ENCODE measurements around the gene CALD1.

CALD1 gene

DNA sequence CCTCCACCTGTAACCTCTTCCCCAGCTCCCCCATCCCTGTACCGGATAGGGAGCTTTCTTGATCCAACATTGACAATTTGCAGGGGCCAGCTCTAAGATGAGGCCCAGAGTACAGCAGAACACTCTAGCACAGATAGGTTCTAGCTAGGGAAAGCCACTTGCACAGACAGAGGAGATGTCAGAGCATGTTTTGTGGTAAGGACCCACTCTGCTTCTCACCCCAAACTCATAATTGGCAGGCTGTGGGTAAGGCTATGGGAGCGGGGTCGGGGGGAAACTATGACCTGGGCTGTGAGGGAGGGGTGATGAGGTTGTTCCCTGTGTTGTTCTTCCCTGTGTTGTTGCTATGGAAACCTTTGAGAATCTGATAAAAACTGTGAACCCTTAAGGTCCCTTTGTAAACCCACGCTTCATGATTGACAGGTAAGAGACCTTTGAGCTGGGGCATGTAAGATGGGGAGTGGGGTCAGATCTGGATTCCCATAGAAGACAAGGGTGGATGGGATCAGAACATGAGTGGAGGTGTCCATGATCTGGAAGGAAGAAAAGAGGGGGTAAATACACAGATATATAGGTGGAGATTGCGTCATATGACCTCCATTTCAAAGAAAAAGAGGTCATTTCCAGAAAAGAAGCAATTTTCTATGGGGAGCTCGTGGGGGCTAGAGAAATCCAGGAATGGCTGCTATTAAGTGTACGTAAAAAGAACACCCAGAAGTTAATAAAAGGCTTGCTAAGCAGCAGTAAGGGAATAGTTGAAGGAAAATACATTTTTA, 4.0 kb downstream of the CALD1 start:
- Mint-ChIP-seq H3K4me3 (no peak overlapping the region), H3K9me3 (no peaks in the 10 kb centered on the region), H3K4me1 (no peaks in the 10 kb centered on the region), H3K36me3 (ENCODE audit: insufficient read depth) (no peaks in the 10 kb centered on the region), H3K27ac (ENCODE audit: low read depth) (no peak overlapping the region), H3K27me3 (peaks cover 27% of the 10 kb centered on the region)
- ATAC-seq (replicated peaks; ENCODE audit: extremely low read depth, poor library complexity, severe bottlenecking) (no peak), DNase-seq (ENCODE audit: low spot score in 2 of 2) (no peak)

DNA sequence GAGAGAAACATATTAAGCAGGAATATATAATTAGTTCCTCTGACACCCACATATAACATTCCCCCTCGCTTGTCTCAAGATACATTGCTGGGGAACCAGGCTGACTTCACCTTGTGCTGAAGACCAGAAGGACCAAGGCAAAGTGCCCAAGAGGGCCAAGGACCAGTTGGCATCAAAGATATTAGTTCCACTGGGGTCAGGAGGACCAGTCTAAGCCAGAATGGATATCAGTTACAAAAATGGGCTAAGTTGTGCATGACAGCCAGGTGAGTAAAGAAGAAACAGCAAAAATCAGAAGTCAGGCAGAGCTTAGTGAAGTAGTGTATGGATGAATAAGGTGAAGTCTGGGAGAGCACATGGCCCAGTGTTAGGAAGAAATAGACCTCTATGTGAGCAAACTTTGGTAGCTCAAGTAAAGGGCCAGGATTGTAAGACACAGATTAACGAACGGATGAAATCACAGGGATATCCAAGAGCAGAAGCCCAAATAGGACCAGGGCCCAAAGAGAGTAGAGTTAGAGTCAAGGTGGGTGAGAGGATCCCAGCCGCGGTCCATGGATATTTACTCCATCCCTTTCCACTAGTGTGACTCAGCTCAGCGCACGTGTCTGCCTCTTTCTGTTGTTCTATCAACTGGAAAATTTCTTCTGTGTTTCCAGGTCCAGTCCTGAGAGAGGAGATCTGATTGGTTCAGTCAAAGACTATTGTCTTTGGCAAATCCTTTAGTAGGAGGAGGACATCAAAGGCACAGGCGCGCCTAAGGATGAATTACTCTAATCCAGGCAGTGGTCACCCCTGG, 5.0 kb downstream of the CALD1 start:
- Mint-ChIP-seq H3K4me3 (no peak overlapping the region), H3K4me1 (no peaks in the 10 kb centered on the region), H3K36me3 (ENCODE audit: insufficient read depth) (no peaks in the 10 kb centered on the region), H3K27ac (ENCODE audit: low read depth) (no peak overlapping the region), H3K9me3 (no peaks in the 10 kb centered on the region), H3K27me3 (peaks cover 18% of the 10 kb centered on the region)
- no peak for DNase-seq (ENCODE audit: low spot score in 2 of 2)
- no peak for ATAC-seq (replicated peaks; ENCODE audit: extremely low read depth, poor library complexity, severe bottlenecking)

GRCh38 chr7:134785842-134786241, 6.4 kb downstream of the CALD1 start:
- no peaks in the 10 kb centered on the region for H3K36me3 Mint-ChIP-seq (ENCODE audit: insufficient read depth)
- DNase-seq (ENCODE audit: low spot score in 2 of 2): no peak
- no peak overlapping the region for H3K4me3 Mint-ChIP-seq
- H3K9me3 Mint-ChIP-seq: no peaks in the 10 kb centered on the region
- H3K27ac Mint-ChIP-seq (ENCODE audit: low read depth): no peak overlapping the region
- H3K27me3 Mint-ChIP-seq: peaks cover 4% of the 10 kb centered on the region
- no peak for ATAC-seq (replicated peaks; ENCODE audit: extremely low read depth, poor library complexity, severe bottlenecking)
- H3K4me1 Mint-ChIP-seq: no peaks in the 10 kb centered on the region

DNA sequence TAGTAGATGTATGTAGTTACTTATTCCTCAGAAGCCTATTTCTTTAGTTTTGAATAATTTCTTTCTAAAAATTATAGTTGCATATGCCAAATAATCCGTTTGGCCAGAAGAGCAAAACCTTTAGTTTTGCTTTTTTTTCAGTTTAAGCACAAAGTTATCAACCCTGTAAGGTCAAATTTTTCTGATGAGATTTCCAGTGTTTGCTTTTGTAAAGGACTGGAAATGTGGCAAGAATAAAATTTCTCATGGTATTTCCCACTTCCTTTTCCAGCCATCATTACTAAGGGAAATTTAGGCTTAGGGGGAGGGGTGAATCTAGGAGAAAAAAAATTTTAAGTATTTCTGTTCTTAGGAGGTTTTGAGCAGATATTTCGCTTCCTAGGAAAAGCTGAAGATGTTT, 7.6 kb downstream of the CALD1 start:
- Mint-ChIP-seq H3K27me3 (no peaks in the 10 kb centered on the region), H3K9me3 (no peaks in the 10 kb centered on the region), H3K4me1 (no peaks in the 10 kb centered on the region), H3K36me3 (ENCODE audit: insufficient read depth) (no peaks in the 10 kb centered on the region), H3K4me3 (no peak overlapping the region), H3K27ac (ENCODE audit: low read depth) (no peak overlapping the region)
- no peak for ATAC-seq (replicated peaks; ENCODE audit: extremely low read depth, poor library complexity, severe bottlenecking)
- no peak for DNase-seq (ENCODE audit: low spot score in 2 of 2)

DNA sequence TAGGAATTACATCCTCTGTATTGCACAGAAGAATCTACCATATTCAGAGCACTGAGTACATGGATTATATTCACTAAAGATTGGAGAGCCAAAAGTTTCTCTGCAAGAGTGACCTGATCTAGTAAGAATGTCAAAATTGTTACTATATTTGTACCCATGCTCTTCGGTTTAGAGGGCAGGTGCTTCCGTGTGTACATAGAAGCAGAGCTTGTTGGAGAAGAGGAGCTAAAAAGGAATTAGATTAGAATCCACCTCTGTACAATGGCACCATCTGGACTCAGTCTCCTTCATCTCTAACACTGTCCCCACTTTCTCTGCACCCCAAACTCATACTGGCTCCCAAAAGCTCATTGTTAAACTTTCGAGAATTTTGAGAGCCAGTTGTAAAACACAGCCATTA, 8.3 kb downstream of the CALD1 start:
- no peaks in the 10 kb centered on the region for H3K4me1 Mint-ChIP-seq
- H3K9me3 Mint-ChIP-seq: no peaks in the 10 kb centered on the region
- H3K27me3 Mint-ChIP-seq: no peaks in the 10 kb centered on the region
- no peaks in the 10 kb centered on the region for H3K36me3 Mint-ChIP-seq (ENCODE audit: insufficient read depth)
- no peak overlapping the region for H3K4me3 Mint-ChIP-seq
- ATAC-seq (replicated peaks; ENCODE audit: extremely low read depth, poor library complexity, severe bottlenecking): no peak
- H3K27ac Mint-ChIP-seq (ENCODE audit: low read depth): no peak overlapping the region
- no peak for DNase-seq (ENCODE audit: low spot score in 2 of 2)

DNA sequence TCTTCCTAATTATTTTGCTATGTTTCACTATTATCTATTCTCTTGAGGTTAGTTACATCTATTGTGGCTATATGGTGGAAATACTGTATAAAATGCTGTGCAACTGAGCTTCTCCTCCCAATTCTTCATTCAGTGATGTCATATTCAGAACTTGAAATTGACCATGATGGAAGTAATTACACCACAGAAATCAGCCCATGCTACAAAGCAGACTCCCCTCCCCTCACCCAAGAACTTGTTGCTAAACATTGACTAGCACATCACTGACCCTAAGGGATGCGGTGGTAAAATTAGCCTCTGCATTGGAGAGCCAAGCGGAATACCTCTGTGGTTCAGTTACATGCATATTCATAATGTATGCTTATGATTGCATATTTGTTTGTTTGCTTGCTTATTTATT, 8.8 kb downstream of the CALD1 start:
- Mint-ChIP-seq H3K27me3 (no peaks in the 10 kb centered on the region), H3K9me3 (no peaks in the 10 kb centered on the region), H3K4me1 (no peaks in the 10 kb centered on the region), H3K27ac (ENCODE audit: low read depth) (no peak overlapping the region), H3K4me3 (no peak overlapping the region), H3K36me3 (ENCODE audit: insufficient read depth) (no peaks in the 10 kb centered on the region)
- no peak for DNase-seq (ENCODE audit: low spot score in 2 of 2)
- ATAC-seq (replicated peaks; ENCODE audit: extremely low read depth, poor library complexity, severe bottlenecking): no peak

DNA sequence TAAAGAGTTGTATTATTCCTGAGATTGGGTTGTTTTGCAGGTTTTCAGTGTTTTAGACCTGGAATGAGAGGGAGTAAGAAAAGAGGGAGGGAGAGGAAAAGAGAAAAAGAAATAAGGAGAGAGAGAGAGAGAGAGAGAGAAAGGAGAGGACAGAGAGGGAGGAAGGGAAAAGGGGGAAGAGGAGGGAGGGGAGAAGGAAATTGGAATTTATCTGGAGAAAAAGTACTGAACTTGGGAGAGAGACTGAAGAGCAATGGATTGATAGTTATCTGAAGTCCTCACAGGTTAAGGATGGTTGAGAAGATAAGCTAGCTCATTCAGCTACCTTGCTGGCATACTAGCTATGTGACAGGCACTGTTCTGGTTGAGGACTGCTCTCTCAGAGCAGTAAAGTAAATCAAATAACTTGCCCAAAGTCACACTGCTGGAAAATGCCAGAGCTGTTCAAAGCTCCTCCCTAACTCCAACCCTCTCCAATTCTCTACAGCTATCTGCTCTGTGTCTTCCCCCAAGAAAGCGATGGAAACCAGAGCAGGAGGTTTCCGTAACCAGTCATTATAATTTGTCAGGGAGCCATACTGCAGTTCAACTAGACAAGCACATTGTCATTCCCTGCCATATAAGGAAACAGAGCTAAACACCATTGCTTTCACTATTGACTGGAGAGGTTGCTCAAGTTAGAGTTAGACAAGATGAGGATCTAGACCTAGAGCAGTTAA, 10.7 kb downstream of the CALD1 start:
- H3K27ac Mint-ChIP-seq (ENCODE audit: low read depth): no peak overlapping the region
- DNase-seq (ENCODE audit: low spot score in 2 of 2) (no peak), ATAC-seq (replicated peaks; ENCODE audit: extremely low read depth, poor library complexity, severe bottlenecking) (no peak)
- H3K4me1 Mint-ChIP-seq: no peaks in the 10 kb centered on the region
- H3K27me3 Mint-ChIP-seq: peaks cover 2% of the 10 kb centered on the region
- no peak overlapping the region for H3K4me3 Mint-ChIP-seq
- no peaks in the 10 kb centered on the region for H3K36me3 Mint-ChIP-seq (ENCODE audit: insufficient read depth)
- H3K9me3 Mint-ChIP-seq: no peaks in the 10 kb centered on the region

- DNase-seq (ENCODE audit: low spot score in 2 of 2) (no peak), ATAC-seq (replicated peaks; ENCODE audit: extremely low read depth, poor library complexity, severe bottlenecking) (no peak)
- H3K9me3 Mint-ChIP-seq: no peaks in the 10 kb centered on the region
- peaks cover 11% of the 10 kb centered on the region for H3K27me3 Mint-ChIP-seq
- no peaks in the 10 kb centered on the region for H3K4me1 Mint-ChIP-seq
- H3K4me3 Mint-ChIP-seq: no peak overlapping the region
- H3K36me3 Mint-ChIP-seq (ENCODE audit: insufficient read depth): no peaks in the 10 kb centered on the region
- H3K27ac Mint-ChIP-seq (ENCODE audit: low read depth): no peak overlapping the region
Measured at GRCh38 chr7:134792968-134793367, 13.5 kb downstream of the CALD1 start.

GRCh38 chr7:134795231-134795630, 15.8 kb downstream of the CALD1 start:
- Mint-ChIP-seq H3K4me3 (no peak overlapping the region), H3K27me3 (peaks cover 28% of the 10 kb centered on the region), H3K9me3 (no peaks in the 10 kb centered on the region), H3K27ac (ENCODE audit: low read depth) (no peak overlapping the region), H3K36me3 (ENCODE audit: insufficient read depth) (no peaks in the 10 kb centered on the region), H3K4me1 (no peaks in the 10 kb centered on the region)
- ATAC-seq (replicated peaks; ENCODE audit: extremely low read depth, poor library complexity, severe bottlenecking): no peak
- no peak for DNase-seq (ENCODE audit: low spot score in 2 of 2)

- Mint-ChIP-seq H3K4me3 (no peak overlapping the region), H3K9me3 (no peaks in the 10 kb centered on the region), H3K36me3 (ENCODE audit: insufficient read depth) (no peaks in the 10 kb centered on the region), H3K27ac (ENCODE audit: low read depth) (no peak overlapping the region), H3K4me1 (no peaks in the 10 kb centered on the region), H3K27me3 (peaks cover 36% of the 10 kb centered on the region)
- no peak for ATAC-seq (replicated peaks; ENCODE audit: extremely low read depth, poor library complexity, severe bottlenecking)
- DNase-seq (ENCODE audit: low spot score in 2 of 2): no peak
Measured at GRCh38 chr7:134798155-134798554, 18.7 kb downstream of the CALD1 start.

GRCh38 chr7:134799377-134799776, 19.9 kb downstream of the CALD1 start:
- Mint-ChIP-seq H3K27ac (ENCODE audit: low read depth) (no peak overlapping the region), H3K4me1 (no peaks in the 10 kb centered on the region), H3K4me3 (no peak overlapping the region), H3K9me3 (no peaks in the 10 kb centered on the region), H3K27me3 (peaks cover 38% of the 10 kb centered on the region), H3K36me3 (ENCODE audit: insufficient read depth) (no peaks in the 10 kb centered on the region)
- DNase-seq (ENCODE audit: low spot score in 2 of 2) (no peak), ATAC-seq (replicated peaks; ENCODE audit: extremely low read depth, poor library complexity, severe bottlenecking) (no peak)

GRCh38 chr7:134802762-134803161, 23.3 kb downstream of the CALD1 start:
- no peak overlapping the region for H3K27ac Mint-ChIP-seq (ENCODE audit: low read depth)
- no peak for ATAC-seq (replicated peaks; ENCODE audit: extremely low read depth, poor library complexity, severe bottlenecking)
- no peak overlapping the region for H3K4me3 Mint-ChIP-seq
- no peak for DNase-seq (ENCODE audit: low spot score in 2 of 2)
- H3K36me3 Mint-ChIP-seq (ENCODE audit: insufficient read depth): no peaks in the 10 kb centered on the region
- H3K4me1 Mint-ChIP-seq: no peaks in the 10 kb centered on the region
- H3K27me3 Mint-ChIP-seq: peaks cover 45% of the 10 kb centered on the region
- H3K9me3 Mint-ChIP-seq: no peaks in the 10 kb centered on the region

- no peak overlapping the region for H3K4me3 Mint-ChIP-seq
- ATAC-seq (replicated peaks; ENCODE audit: extremely low read depth, poor library complexity, severe bottlenecking) (no peak), DNase-seq (ENCODE audit: low spot score in 2 of 2) (no peak)
- no peaks in the 10 kb centered on the region for H3K9me3 Mint-ChIP-seq
- no peak overlapping the region for H3K27ac Mint-ChIP-seq (ENCODE audit: low read depth)
- H3K36me3 Mint-ChIP-seq (ENCODE audit: insufficient read depth): no peaks in the 10 kb centered on the region
- peaks cover 33% of the 10 kb centered on the region for H3K27me3 Mint-ChIP-seq
- H3K4me1 Mint-ChIP-seq: no peaks in the 10 kb centered on the region
Measured at GRCh38 chr7:134804351-134804750, 24.9 kb downstream of the CALD1 start.

Measured in central memory CD8-positive, alpha-beta T cell (primary cell).